Left lung (tissue), 14 donors: ENCODE measurements around the gene SIGLEC10. TPM values are rescaled to one million over a fixed set of nuclear protein-coding genes. Genes with fewer than 3 reads are reported as not detected.
"Not testable (repeated sequence)": the region's sequence is repeated elsewhere in the genome, so short reads cannot be mapped to it uniquely, and the experiment has no call there.

ENCODE experiments used
- ATAC-seq: fragments of 200-7000 bp; cut with Tn5 transposase; one replicate; pipeline ENCODE4 v1.9.1; 2020; ENCODE audit warnings: moderate library complexity
- DNase-seq, 4 donors: peaks; one replicate each; pipeline ENCODE4 v3.0.0-alpha.2; 2013 to 2020
- H3K27ac ChIP-seq, 2 donors: fragments of 200-600 bp; sonication (generic) in 1 of 2; one replicate each; pipeline versions ENCODE4 v1.5.0 to v1.8.0; 2020 to 2021
- H3K27me3 ChIP-seq, 2 donors: fragments of 200-600 bp; sonication (generic) in 1 of 2; one replicate each; pipeline versions ENCODE4 v1.5.0 to v1.8.0; 2020 to 2021
- H3K36me3 ChIP-seq, 2 donors: fragments of 200-600 bp; sonication (generic) in 1 of 2; one replicate each; pipeline versions ENCODE4 v1.5.0 to v1.8.0; 2020 to 2021
- H3K4me1 ChIP-seq, 2 donors: fragments of 200-600 bp; one replicate each; pipeline ENCODE4 v1.8.0; 2021
- H3K4me3 ChIP-seq, 2 donors: fragments of 200-600 bp; sonication (generic) in 1 of 2; one replicate each; pipeline versions ENCODE4 v1.5.0 to v1.8.0; 2020 to 2021; ENCODE audit warnings: mild to moderate bottlenecking in 1 of 2
- H3K9me3 ChIP-seq, 2 donors: fragments of 200-600 bp; sonication (generic) in 1 of 2; one replicate each; pipeline versions ENCODE4 v1.5.0 to v1.8.0; 2020 to 2021
- CTCF ChIP-seq, 2 donors: fragments of 200-600 bp; sonication (generic) in 1 of 2; IDR thresholded peaks; one replicate each; pipeline versions ENCODE4 v1.5.0 to v1.8.0; 2021; ENCODE audit warnings: antibody characterized with exemption in 2 of 2
- intact Hi-C, 2 donors: fragments of 100-400 bp; cut with DNase I; formaldehyde crosslinking; loops; one replicate each; pipeline versions ENCODE4 v1.11.2 to v1.14.2; 2022
- long read RNA-seq, 12 donors: library from polyadenylated mRNA in 2 of 12; unstranded in 2 of 12; transcript quantifications; one replicate each; pipeline ENCODE4 v2.0.0 and lab custom pipeline, GENCODE V29; 2019 to 2026
- polyA plus RNA-seq, 6 donors: library from polyadenylated mRNA; unstranded; fragments of 120-200 nt; gene quantifications; one replicate each; pipeline ENCODE4 v1.2.1, GENCODE V29; 2013; ENCODE audit not compliant: insufficient read length in 6 of 6
- total RNA-seq, 2 donors: library from RNA; stranded (reverse); fragmentation: NEBNext Ultra II Directional; extraction: Animal tissue kit (Norgen Biotek cat#: 25700); gene quantifications; one replicate each; pipeline ENCODE4 v1.2.1, GENCODE V29; 2021
- donor health status: DM: no; HTN: yes; CAD: no.
- donor health status: DM: no; HTN: no; CAD: no.

SIGLEC10 gene, protein sequence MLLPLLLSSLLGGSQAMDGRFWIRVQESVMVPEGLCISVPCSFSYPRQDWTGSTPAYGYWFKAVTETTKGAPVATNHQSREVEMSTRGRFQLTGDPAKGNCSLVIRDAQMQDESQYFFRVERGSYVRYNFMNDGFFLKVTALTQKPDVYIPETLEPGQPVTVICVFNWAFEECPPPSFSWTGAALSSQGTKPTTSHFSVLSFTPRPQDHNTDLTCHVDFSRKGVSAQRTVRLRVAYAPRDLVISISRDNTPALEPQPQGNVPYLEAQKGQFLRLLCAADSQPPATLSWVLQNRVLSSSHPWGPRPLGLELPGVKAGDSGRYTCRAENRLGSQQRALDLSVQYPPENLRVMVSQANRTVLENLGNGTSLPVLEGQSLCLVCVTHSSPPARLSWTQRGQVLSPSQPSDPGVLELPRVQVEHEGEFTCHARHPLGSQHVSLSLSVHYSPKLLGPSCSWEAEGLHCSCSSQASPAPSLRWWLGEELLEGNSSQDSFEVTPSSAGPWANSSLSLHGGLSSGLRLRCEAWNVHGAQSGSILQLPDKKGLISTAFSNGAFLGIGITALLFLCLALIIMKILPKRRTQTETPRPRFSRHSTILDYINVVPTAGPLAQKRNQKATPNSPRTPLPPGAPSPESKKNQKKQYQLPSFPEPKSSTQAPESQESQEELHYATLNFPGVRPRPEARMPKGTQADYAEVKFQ
- total RNA-seq (100 to 1,000 TPM in 1 of 2 donors, 1 to 10 TPM in 1; 5.2 to 119 TPM), polyA plus RNA-seq (1 to 10 TPM; 1.3 to 2.1 (median 1.5) TPM)
- long read RNA-seq, donor 1: 0 reads
- long read RNA-seq, donor 2: 0 reads
- long read RNA-seq, donor 3: 0 reads
- long read RNA-seq, donor 4: 0 reads
- long read RNA-seq, donor 5: 0 reads
- long read RNA-seq, donor 6: 0 reads
- long read RNA-seq, donor 7, partial matches to known transcripts: 0 of 1 reads
- long read RNA-seq, donor 7, other reads (novel, unspliced or antisense): 0 of 1 reads
- long read RNA-seq, donor 8: 0 reads
- long read RNA-seq, donor 9: 0 reads
- long read RNA-seq, donor 10, transcript SIGLEC10-202 (10 exons, 3,109 nt): major isoform, 7 of 43 reads
- long read RNA-seq, donor 10, partial matches to known transcripts: 15 of 43 reads
- long read RNA-seq, donor 10, other reads (novel, unspliced or antisense): 10 of 43 reads
- long read RNA-seq, donor 11: 0 reads
- long read RNA-seq, donor 12: 0 reads

GRCh38 chr19:51417107-51417809 lies at the start of gene SIGLEC10:
Gene SIGLEC10, minus strand, starts transcription at chr19:51417642. Its CDS starts 61 bp downstream, at chr19:51417581.
- DNase-seq (peak in 2 of 4 donors; percentile 79 to 92), ATAC-seq (peak; percentile 67)
- Histone ChIP-seq H3K27ac (peak within 1 kb of the TSS; percentile 33 to 94), H3K36me3 (peaks cover 0 to 23% of the 10 kb centered on the region in 2 donors), H3K27me3 (peaks cover 0 to 59% of the 10 kb centered on the region in 2 donors), H3K4me1 (peaks cover 0 to 69% of the 10 kb centered on the region in 2 donors), H3K9me3 (no peaks in the 10 kb centered on the region), H3K4me3 (peak within 1 kb of the TSS in 1 of 2 donors; percentile 48)
- intact Hi-C loops: no loop called here
- TF ChIP-seq CTCF (IDR thresholded peaks at IDR 0.05): no peak

GRCh38 chr19:51466723-51467122 lies 49.3 kb upstream of the SIGLEC10 start:
- Histone ChIP-seq H3K27ac (no peak overlapping the region), H3K36me3 (no peaks in the 10 kb centered on the region), H3K4me3 (no peak overlapping the region), H3K4me1 (peaks cover 0 to 36% of the 10 kb centered on the region in 2 donors), H3K27me3 (peaks cover 0 to 36% of the 10 kb centered on the region in 2 donors), H3K9me3 (no peaks in the 10 kb centered on the region)
- TF ChIP-seq CTCF (IDR thresholded peaks at IDR 0.05): no peak
- no peak for ATAC-seq
- no peak for DNase-seq
- intact Hi-C loops: no loop called here

DNA sequence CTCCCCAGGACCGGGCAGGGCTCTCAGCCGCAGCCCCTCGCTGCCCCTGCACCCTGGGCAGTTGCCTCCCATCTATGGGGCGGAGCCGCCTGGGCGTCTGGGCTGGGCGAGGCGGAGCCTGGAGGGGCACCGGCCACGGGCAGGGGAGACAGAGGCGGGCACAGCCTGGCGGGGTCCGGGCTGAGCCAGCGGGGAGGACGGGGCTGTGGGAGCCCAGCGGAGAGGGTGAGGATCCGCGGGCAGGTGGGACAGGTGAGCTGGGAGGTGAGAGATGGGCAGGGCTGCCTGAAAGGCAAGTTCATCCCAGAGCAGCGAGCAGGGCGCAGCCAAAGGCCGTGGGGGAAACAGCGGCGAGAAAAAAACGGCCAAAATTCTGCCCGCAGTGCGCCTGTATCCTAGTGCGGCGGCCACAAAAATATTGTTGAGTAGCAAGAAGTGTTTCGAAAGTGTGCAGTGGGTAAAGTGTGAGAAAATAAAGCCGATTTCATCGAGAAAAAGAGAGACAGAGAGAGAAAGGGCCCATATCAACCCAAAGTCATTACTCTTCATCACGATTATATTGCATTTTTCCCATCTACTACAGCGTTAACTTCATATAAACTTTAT lies 46.6 kb upstream of the SIGLEC10 start:
- H3K27ac ChIP-seq, H3K4me3 ChIP-seq, H3K36me3 ChIP-seq, DNase-seq, intact Hi-C loops, H3K9me3 ChIP-seq: not testable (repeated sequence)
- peaks cover 0 to 49% of the 10 kb centered on the region in 2 donors for H3K4me1 ChIP-seq
- peaks cover 0 to 43% of the 10 kb centered on the region in 2 donors for H3K27me3 ChIP-seq
- peak; percentile 27 for ATAC-seq

GRCh38 chr19:51462681-51463080 lies 45.2 kb upstream of the SIGLEC10 start:
- peaks cover 0 to 39% of the 10 kb centered on the region in 2 donors for H3K4me1 ChIP-seq
- no peak for DNase-seq
- peak overlapping the region in 1 of 2 donors; percentile 57 for H3K27ac ChIP-seq
- no peak for ATAC-seq
- H3K36me3 ChIP-seq: no peaks in the 10 kb centered on the region
- peaks cover 0 to 52% of the 10 kb centered on the region in 2 donors for H3K27me3 ChIP-seq
- intact Hi-C loops: no loop called here
- no peak overlapping the region for H3K4me3 ChIP-seq
- TF ChIP-seq CTCF (IDR thresholded peaks at IDR 0.05): no peak
- H3K9me3 ChIP-seq: no peaks in the 10 kb centered on the region
